H9 (cell line): ENCODE measurements around the gene SLAMF1. TPM values are rescaled to one million over a fixed set of nuclear protein-coding genes. Genes with fewer than 3 reads are reported as not detected.

ENCODE experiments used
- DNase-seq: peaks from one replicate; pipeline ENCODE4 v3.0.0-alpha.2; 2017
- H2AFZ ChIP-seq: one replicate; pipeline ENCODE4 v1.6.1; 2013; ENCODE audit warnings: mild to moderate bottlenecking, low read length, control low read depth, moderate library complexity
- H2AK5ac ChIP-seq: 2 replicates; pipeline ENCODE4 v1.6.1; 2013; ENCODE audit warnings: low read length, control low read depth, mixed read lengths; ENCODE audit not compliant: insufficient read length
- H2BK120ac ChIP-seq: one replicate; pipeline ENCODE4 v1.6.1; 2013; ENCODE audit warnings: low read depth, mild to moderate bottlenecking, low read length, control low read depth, inconsistent platforms; ENCODE audit not compliant: poor library complexity, severe bottlenecking
- H2BK12ac ChIP-seq: 2 replicates; pipeline ENCODE4 v1.6.1; 2013; ENCODE audit warnings: low read length, control low read depth, mixed read lengths, low read depth; ENCODE audit not compliant: insufficient read length
- H2BK15ac ChIP-seq: 2 replicates; pipeline ENCODE4 v1.6.1; 2013; ENCODE audit warnings: low read depth, low read length, control low read depth
- H2BK20ac ChIP-seq: one replicate; pipeline ENCODE4 v1.6.1; 2013; ENCODE audit warnings: low read depth, mild to moderate bottlenecking, low read length, control low read depth, inconsistent platforms; ENCODE audit not compliant: poor library complexity, severe bottlenecking
- H2BK5ac ChIP-seq: 2 replicates; pipeline ENCODE4 v1.6.1; 2013; ENCODE audit warnings: low read length, control low read depth, mixed read lengths; ENCODE audit not compliant: insufficient read length
- H3K14ac ChIP-seq: 2 replicates; pipeline ENCODE4 v1.6.1; 2013; ENCODE audit warnings: low read length, control low read depth; ENCODE audit not compliant: insufficient read depth
- H3K18ac ChIP-seq: 2 replicates; pipeline ENCODE4 v1.6.1; 2013; ENCODE audit warnings: low read depth, mild to moderate bottlenecking, mixed read lengths, low read length, control low read depth; ENCODE audit not compliant: insufficient read length
- H3K23ac ChIP-seq: 2 replicates; pipeline ENCODE4 v1.6.1; 2013; ENCODE audit warnings: low read length, control low read depth, mixed read lengths, low read depth; ENCODE audit not compliant: insufficient read length
- H3K23me2 ChIP-seq: 2 replicates; pipeline ENCODE4 v1.6.1; 2013; ENCODE audit warnings: low read depth, mild to moderate bottlenecking, mixed read lengths, low read length, control low read depth; ENCODE audit not compliant: insufficient read length, poor library complexity, severe bottlenecking
- H3K27ac ChIP-seq: 2 replicates; pipeline ENCODE4 v1.5.1; 2013; ENCODE audit warnings: low read length, control low read depth, mixed read lengths, low read depth; ENCODE audit not compliant: insufficient read length
- H3K27me3 ChIP-seq: 2 replicates; pipeline ENCODE4 v1.6.1; 2013; ENCODE audit warnings: low read length, control low read depth, inconsistent platforms; ENCODE audit not compliant: insufficient read depth
- H3K4ac ChIP-seq: 2 replicates; pipeline ENCODE4 v1.6.1; 2013; ENCODE audit warnings: low read depth, mild to moderate bottlenecking, control low read depth, inconsistent platforms, low read length, moderate library complexity
- H3K4me1 ChIP-seq: 2 replicates; pipeline ENCODE4 v1.6.1; 2013; ENCODE audit warnings: low read length, control low read depth, inconsistent platforms; ENCODE audit not compliant: insufficient read depth
- H3K4me2 ChIP-seq: 2 replicates; pipeline ENCODE4 v1.6.1; 2013; ENCODE audit warnings: low read length, control low read depth, mixed read lengths; ENCODE audit not compliant: insufficient read length, insufficient read depth
- H3K56ac ChIP-seq: 2 replicates; pipeline ENCODE4 v1.6.1; 2013; ENCODE audit warnings: low read depth, mild to moderate bottlenecking, mixed read lengths, low read length, control low read depth; ENCODE audit not compliant: insufficient read length
- H3K79me1 ChIP-seq: 2 replicates; pipeline ENCODE4 v1.6.1; 2013; ENCODE audit warnings: low read depth, mild to moderate bottlenecking, moderate library complexity, low read length, control low read depth, inconsistent platforms; ENCODE audit not compliant: insufficient read depth, poor library complexity, severe bottlenecking
- H3K79me2 ChIP-seq: 2 replicates; pipeline ENCODE4 v1.6.1; 2013; ENCODE audit warnings: low read length, control low read depth, inconsistent platforms; ENCODE audit not compliant: insufficient read depth
- H3K9ac ChIP-seq: 2 replicates; pipeline ENCODE4 v1.6.1; 2013; ENCODE audit warnings: low read length, control low read depth, mixed read lengths; ENCODE audit not compliant: insufficient read length; ENCODE audit errors: extremely low read depth
- H3K9me3 ChIP-seq: one replicate; pipeline ENCODE4 v1.6.1; 2013; ENCODE audit warnings: low read depth, low read length, inconsistent platforms; ENCODE audit not compliant: control insufficient read depth
- H3T11ph ChIP-seq: one replicate; pipeline ENCODE4 v1.6.1; 2013; ENCODE audit warnings: mild to moderate bottlenecking, low read length, control low read depth, inconsistent platforms
- H4K20me1 ChIP-seq: one replicate; pipeline ENCODE4 v1.6.1; 2013; ENCODE audit not compliant: control insufficient read depth, insufficient read length, insufficient read depth
- H4K5ac ChIP-seq: 2 replicates; pipeline ENCODE4 v1.6.1; 2013; ENCODE audit warnings: low read depth, mild to moderate bottlenecking, mixed read lengths, low read length, control low read depth; ENCODE audit not compliant: insufficient read length
- H4K8ac ChIP-seq: replicated peaks from 2 replicates; pipeline ENCODE4 v1.6.1; 2013; ENCODE audit warnings: low read length, control low read depth, mixed read lengths, low read depth; ENCODE audit not compliant: insufficient read length
- H4K91ac ChIP-seq: 2 replicates; pipeline ENCODE4 v1.6.1; 2013; ENCODE audit warnings: low read depth, mild to moderate bottlenecking, moderate library complexity, mixed read lengths, low read length, control low read depth; ENCODE audit not compliant: insufficient read length
- H3K27ac Mint-ChIP-seq, 3 experiments: 2 replicates in 2 of 3; 3 replicates in 1 of 3; pipeline ENCODE4 v1.8.0; 2020 to 2021; ENCODE audit warnings: mixed read lengths in 3 of 3, mild to moderate bottlenecking in 1 of 3, moderate library complexity in 1 of 3
- H3K27me3 Mint-ChIP-seq: 2 replicates; pipeline ENCODE4 v1.8.0; 2021; ENCODE audit warnings: low read depth, mild to moderate bottlenecking, moderate library complexity, mixed read lengths
- H3K36me3 Mint-ChIP-seq, 3 experiments: 2 replicates in 2 of 3; 3 replicates in 1 of 3; pipeline ENCODE4 v1.8.0; 2020 to 2021; ENCODE audit warnings: low read depth in 3 of 3, mixed read lengths in 3 of 3; ENCODE audit not compliant: insufficient read depth in 1 of 3
- H3K4me1 Mint-ChIP-seq, 2 experiments: 2 replicates each; pipeline ENCODE4 v1.8.0; 2020; ENCODE audit warnings: mixed read lengths in 2 of 2
- H3K4me3 Mint-ChIP-seq, 2 experiments: 2 replicates in 1 of 2; 3 replicates in 1 of 2; pipeline ENCODE4 v1.8.0; 2020 to 2021; ENCODE audit warnings: mild to moderate bottlenecking in 2 of 2, mixed read lengths in 2 of 2, moderate library complexity in 1 of 2
- H3K9me3 Mint-ChIP-seq, 2 experiments: 2 replicates in 1 of 2; 3 replicates in 1 of 2; pipeline ENCODE4 v1.8.0; 2020; ENCODE audit warnings: mild to moderate bottlenecking in 2 of 2, mixed read lengths in 2 of 2, moderate library complexity in 1 of 2
- CTCF ChIP-seq: fragments of 200-600 bp; sonication (generic); conservative IDR thresholded peaks from 3 replicates; pipeline ENCODE4 v1.8.0; 2021; ENCODE audit warnings: antibody characterized with exemption, mild to moderate bottlenecking
- WGBS: extraction: QIAGEN DNeasy Blood & Tissue Kit; methylation state at CpG from one replicate; pipeline ENCODE4 v1.1.7; 2013; ENCODE audit warnings: missing lambda C conversion rate, low lambda C conversion rate, mixed read lengths; ENCODE audit not compliant: insufficient read length; ENCODE audit errors: extremely low coverage; 5-methylcytosine and 5-hydroxymethylcytosine counted together
- total RNA-seq: library from RNA; stranded (reverse); gene quantifications from 2 replicates; pipeline ENCODE4 v1.2.1, GENCODE V29; 2021

The SLAMF1 gene
- total RNA-seq, 1 experiment from 2014 or later, result not detected

DNA sequence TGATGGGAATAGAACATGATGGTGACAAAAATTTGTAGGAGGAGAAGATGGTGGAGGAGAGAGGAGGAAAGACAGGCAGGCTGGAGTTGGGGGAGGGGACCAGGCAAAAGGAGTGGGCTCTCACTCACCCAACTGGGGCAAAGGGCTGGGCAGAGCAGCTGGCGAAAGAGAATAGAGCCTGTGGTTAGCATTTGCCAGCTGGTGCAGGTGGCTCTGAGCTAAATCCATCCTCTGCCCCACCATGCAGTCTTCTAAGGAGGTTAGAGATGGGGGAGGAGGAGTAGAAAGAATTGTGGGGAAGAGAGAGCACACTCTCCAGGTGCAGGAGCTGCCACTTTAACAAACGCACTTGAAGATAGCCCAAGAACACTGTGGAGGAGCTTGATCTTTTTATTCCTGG, 27.6 kb upstream of the SLAMF1 start:
- WGBS, result no CpG with 5 or more reads among the region's 2 CpGs
- Mint-ChIP-seq H3K9me3 (peaks cover 8 to 10% of the 10 kb centered on the region in 2 experiments), H3K36me3 (peaks cover 3 to 9% (median 3%) of the 10 kb centered on the region in 3 experiments; a peak in 5 of 7 replicates), H3K27me3 (no peaks in the 10 kb centered on the region), H3K27ac (no peak overlapping the region; a peak in 1 of 7 replicates), H3K4me1 (peaks cover 7 to 18% of the 10 kb centered on the region in 2 experiments), H3K4me3 (no peak overlapping the region)
- no peak overlapping the region for H3K9ac ChIP-seq
- no peak overlapping the region for H3K27ac ChIP-seq
- no peak overlapping the region for H3K4ac ChIP-seq
- no peak overlapping the region for H4K5ac ChIP-seq
- peak; percentile 21 for DNase-seq
- no peak overlapping the region for H2AFZ ChIP-seq
- no peaks in the 10 kb centered on the region for H3K27me3 ChIP-seq
- H2BK12ac ChIP-seq, result peak overlapping the region; percentile 66
- H3K4me2 ChIP-seq, result no peak overlapping the region
- peaks cover 15% of the 10 kb centered on the region for H3K4me1 ChIP-seq
- no peaks in the 10 kb centered on the region for H3K9me3 ChIP-seq
- no peak overlapping the region for H3K23ac ChIP-seq
- H3K56ac ChIP-seq, result no peak overlapping the region
- H2BK15ac ChIP-seq, result no peak overlapping the region
- no peaks in the 10 kb centered on the region for H3K79me1 ChIP-seq
- H3K79me2 ChIP-seq, result no peaks in the 10 kb centered on the region
- H2BK20ac ChIP-seq, result no peak overlapping the region
- H4K91ac ChIP-seq, result no peak overlapping the region
- H3K18ac ChIP-seq, result no peak overlapping the region
- H3K14ac ChIP-seq, result no peak overlapping the region
- H4K8ac ChIP-seq, result no peak overlapping the region
- H3T11ph ChIP-seq, result no peak overlapping the region
- H2BK5ac ChIP-seq, result no peak overlapping the region
- no peaks in the 10 kb centered on the region for H4K20me1 ChIP-seq
- H2AK5ac ChIP-seq, result no peak overlapping the region
- H2BK120ac ChIP-seq, result no peak overlapping the region
- no peaks in the 10 kb centered on the region for H3K23me2 ChIP-seq
- no peak for TF ChIP-seq CTCF
